GM21447 (cell line): ENCODE measurements around the gene SNRPD1.
"Not testable (repeated sequence)": the region's sequence is repeated elsewhere in the genome, so short reads cannot be mapped to it uniquely, and the experiment has no call there.

Source experiments
- ATAC-seq: cut with Tn5 transposase; IDR thresholded peaks from one replicate; pipeline ENCODE4 v1.9.1; 2021; ENCODE audit not compliant: unreplicated experiment

The SNRPD1 gene

DNA sequence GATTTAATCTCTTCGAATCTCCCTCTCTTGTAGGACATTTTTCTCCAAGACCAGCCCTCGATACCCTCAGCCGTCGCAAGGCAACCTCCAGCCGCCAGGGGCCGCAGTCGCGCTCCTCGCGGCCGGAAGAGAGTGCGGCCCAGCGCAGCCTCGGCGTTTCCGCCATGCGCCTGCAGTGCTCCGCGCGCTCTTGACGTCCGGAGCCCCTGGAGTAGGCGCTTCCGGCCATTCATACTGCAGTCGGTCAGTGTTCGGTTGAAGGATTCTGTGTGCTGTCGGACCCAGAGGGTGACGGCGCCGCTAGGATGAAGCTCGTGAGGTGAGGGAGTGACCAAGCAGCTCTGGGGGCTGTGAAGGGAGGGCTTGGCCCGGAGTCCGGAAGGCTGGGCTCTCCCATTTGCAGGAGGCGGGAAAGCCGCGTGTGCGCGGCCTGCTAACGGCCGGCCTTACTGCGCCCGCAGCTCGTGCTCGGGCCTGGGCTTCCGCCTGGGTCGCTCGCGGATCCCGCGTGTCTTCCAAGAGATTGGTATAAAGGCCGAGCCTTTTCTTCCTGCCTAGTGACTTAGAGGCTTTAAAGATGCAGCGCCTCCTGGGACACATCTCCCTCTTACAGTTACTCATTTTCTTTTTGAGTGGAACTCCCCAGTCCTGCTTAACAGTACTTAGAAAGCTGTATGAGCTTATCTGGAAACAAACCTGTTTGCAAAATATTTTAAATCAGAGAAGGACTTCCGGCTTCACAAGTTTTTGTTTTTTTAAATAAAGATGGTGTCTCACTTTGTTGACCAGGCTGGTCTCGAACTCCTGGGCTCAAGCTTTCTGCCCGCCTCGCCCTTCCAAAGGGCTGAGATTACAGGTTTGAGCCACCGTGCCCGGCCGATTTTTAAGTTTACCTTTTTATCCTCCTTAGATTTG is at the start of gene SNRPD1:
SNRPD1 (plus strand) TSS at position 190 of the 915 bp plus-strand sequence; CDS start at position 306, 116 bp downstream.
- ATAC-seq, result peak; percentile 97

DNA sequence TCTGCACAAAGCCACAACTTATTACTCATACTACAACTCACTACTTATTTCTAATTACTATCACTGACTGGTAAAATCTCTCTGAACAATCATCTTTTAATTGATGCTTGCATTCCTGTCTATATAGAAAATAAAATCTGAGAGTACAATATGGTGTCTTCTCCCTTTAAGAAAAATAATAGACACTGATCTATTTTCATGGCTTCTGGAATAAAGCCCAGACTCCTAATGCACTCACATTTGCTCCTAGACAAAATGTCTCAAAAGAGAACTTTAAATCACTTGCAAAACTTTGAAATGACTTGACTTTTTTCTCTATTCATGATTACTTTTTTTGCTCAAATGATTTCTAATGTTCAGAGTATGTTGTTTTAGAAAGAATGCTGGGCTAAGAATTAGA is 40.3 kb upstream of the SNRPD1 start:
- no peak for ATAC-seq

DNA sequence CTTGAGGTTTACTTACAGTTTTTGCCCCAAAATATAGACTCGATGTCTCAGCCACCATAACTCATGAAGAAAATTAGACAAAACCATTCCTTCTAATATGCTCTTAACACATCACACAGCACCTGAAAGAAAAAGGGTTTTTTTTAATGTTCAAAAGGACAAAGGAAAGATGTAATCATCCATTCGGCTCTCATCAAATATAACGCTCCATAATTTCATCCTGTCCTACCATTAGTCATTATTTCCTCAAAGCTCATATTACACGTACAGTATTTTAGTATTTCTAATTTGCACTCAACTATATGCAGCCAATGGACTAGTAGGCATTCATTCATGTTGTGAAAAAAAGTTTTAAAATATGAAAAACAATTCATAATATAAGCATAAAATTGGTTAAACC is 36.5 kb upstream of the SNRPD1 start:
- no peak for ATAC-seq

DNA sequence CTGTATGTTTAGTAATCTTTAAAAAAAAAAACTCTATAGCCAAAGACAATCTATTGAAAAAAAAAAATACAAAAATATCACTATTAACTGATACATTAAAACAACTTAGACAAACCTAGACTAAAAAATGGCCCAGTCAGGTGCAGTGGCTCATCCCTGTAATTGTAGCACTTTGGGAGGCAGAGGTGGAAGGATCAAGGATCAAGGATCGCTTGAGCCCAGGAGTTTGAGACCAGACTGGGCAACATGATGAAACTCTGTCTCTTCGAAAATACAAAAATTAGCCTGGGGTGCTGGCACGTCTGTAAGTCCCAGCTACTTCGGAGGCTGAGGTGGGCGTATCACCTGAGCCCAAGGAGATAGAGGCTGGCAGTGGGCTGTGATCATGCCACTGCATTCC is 27.7 kb upstream of the SNRPD1 start:
- ATAC-seq, result no peak

DNA sequence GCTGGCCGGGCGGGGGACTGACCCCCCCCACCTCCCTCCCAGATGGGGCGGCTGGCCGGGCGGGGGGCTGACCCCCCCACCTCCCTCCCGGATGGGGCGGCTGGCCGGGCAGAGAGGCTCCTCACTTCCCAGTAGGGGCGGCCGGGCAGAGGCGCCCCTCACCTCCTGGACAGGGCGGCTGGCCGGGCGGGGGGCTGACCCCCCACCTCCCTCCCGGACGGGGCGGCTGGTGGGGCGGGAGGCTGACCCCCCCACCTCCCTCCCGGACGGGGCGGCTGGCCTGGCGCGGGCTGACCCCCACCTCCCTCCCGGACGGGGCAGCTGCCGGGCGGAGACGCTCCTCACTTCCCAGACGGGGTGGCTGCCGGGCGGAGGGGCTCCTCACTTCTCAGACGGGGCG is 19.8 kb upstream of the SNRPD1 start:
- not testable (repeated sequence) for ATAC-seq

DNA sequence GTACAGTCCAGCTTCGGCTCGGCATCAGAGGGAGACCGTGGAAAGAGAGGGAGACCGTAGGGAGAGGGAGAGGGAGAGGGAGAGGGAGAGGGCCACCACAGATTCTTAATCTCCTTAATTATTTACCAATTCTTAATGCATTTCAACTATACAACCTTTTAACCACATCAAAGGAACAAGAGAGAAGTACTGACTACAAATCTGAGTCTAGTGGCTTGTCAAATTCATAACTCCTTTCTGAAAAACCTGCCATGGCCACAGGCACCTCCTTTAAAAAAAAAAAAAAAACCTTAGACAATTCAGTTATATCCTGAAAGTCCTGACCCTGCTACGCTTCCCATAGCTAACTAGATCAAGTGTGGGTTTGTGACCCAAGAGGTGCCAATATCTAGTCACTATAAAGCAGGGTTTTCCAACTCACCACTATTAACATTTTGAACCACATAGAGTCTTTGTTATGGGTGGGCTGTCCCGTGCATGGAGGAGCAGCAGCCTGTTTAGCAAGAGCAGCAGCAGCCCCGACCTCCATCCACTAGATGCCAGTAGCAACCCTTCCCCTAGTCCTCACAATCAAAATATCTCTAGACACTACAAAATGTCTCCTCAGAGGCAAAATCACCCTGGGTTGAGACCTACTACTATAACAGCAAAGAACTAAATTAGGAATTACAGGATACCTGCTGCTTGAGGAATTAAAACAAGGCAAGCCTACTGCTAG is 18.4 kb upstream of the SNRPD1 start:
- no peak for ATAC-seq

DNA sequence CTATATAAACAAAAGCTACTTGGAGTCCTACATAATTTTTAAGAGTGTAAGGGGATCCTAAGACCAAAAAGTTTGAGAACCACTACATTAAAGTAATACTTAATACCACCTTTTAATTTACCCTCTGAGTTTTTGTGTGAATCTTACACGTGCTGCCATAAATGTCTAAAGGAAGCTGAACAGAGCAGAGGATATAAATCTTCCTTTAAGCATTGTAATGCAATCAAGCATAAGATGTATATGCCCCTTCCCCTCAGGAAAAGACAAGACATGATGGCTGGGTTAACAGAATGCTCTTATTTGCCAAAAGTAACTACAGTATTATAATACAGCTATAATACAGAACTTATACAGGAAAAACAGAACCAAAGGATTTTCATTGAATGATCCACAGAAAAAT is 14.5 kb upstream of the SNRPD1 start:
- ATAC-seq, result no peak

DNA sequence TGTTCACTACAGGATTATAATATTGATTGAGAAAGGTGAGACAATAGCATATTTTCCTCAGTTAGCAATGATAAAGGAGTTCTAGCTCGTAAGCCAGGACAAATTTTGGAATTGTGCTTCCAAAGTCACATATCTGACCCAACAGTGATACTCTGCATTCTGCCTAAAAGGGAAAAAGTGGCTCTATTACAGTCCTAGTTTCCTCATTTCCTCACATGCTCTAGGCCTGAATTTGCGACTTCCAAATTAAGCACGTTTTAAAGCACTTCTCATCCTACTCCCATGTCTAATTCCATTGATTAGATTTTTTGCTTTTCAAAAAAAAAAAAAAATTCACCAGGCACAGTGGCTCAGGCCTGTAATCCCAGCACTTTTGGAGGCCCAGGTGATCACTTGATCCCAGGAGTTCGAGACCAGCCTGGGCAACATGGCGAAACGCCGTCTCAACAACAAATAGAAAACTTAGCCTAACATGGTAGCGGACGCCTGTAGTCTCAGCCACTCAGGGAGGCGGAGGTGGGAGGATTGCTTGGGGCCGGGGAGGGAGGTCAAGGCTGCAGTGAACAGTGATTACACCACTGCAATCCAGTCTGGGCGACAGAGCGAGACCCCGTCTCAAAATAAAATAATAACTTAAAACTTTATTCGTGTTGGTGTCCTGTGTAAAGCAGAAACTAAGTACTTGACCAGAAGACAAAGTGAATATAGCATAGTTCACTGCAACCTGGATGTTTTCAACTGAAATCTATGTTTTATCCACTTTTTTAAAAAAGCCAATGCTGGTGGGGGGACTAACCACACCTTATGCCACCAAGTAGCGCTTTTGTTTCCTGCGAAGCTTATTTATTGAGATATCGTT is 13.2 kb upstream of the SNRPD1 start:
- ATAC-seq, result no peak

DNA sequence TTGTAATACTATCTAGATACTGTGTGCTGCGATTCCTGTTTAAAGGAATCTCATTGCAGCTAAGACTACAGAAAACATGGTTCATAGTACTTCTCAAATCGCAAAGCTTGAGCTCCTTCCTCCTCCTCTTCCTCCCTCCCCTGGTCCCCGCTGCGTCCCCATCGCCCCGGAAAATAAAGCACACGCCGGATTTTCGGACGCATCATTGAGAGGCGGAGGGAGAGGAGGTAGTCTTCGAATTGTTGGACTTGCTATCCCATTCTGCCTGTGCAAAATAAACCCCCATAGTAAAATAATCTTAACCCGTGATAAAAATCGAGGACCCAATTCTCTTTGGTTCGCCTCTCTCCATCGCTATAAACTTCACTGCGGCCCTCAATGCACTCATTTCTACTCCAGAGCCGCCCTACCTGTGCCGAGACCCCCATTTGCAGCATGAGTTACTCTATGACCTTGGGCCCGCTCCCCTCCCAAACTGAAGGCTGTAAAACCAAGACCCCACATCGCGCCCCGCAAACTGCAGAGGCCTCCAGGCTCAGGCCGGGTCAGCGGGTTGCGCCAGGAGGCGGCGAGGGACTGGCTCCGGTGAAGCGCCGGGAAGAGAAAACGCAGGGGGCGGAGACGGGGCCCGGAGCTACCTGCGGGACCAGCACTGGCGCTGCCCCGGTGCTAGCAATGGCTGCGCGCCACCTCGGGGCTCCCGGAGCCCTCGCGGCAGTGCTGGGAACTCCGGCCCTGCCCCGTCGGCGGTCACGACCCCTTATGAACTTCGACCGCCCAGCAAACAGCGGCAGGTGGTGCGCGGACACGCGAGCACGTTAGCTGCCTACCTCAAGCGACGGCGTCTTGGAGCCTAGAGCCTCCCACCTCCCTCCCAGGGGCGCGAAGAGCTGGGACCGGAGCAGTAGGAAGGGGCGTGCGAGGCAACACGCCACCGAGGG is 12.3 kb upstream of the SNRPD1 start:
- ATAC-seq, result peak; percentile 40

DNA sequence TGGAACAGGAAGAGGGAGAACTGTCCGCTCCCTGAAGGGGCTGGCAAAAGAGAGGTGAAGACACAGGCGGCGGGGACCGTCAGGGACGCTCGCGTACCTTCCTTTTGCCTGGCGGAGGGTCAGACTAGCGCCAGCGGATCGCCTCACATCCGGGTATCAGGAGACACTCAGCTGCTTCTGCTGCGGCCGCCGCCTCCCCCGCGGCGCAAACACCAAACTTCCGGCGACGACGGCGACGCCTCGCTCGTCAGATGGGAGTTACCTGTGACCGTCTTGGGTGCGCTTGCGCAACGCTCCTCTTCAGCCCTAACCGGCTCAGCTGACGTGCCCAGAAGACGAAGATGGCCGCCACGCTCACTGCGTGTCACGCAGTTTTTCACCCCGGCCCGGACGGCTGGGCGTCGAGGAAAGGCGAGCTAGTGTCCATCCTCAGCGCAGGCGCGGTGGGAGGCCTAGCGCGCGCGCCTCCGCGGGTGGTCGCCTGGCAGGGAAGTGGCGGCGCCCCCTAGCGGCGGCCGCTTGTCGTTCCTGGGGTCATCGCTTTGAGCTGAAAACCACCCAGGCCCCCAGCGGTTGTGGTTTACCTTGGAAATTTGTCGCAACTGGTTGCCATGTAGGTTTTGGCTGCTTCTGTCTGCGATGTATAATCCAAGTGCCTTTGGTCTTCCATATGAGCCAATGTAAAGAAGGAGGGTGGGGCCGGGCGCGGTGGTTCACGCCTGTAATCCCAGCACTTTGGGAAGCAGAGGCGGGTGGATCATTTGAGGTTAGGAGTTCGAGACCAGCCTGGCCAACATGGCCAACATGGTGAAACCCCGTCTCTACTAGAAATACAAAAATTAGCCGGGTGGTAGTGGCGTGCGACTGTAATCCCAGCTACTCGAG is 11.3 kb upstream of the SNRPD1 start, which contains the start of gene ESCO1:
ESCO1 (minus strand) TSS at position 179 of the 885 bp plus-strand sequence. CDS start 25,861 bp downstream, outside the sequence.
- peak; percentile 84 for ATAC-seq

DNA sequence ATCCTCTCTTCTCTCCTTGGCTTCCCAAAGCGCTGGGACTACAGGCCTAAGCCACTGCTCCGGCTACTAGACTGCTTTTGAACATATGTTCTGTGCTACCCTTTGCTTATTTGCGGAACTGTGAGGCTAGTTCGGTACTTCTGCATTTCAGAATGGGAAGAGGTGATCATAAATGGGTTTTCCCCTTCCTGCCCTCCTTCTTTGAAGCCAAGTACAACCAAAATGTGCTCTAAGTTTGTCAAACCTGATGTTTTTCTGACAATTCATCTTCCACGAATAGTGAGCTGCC is 9.9 kb upstream of the SNRPD1 start:
- no peak for ATAC-seq

DNA sequence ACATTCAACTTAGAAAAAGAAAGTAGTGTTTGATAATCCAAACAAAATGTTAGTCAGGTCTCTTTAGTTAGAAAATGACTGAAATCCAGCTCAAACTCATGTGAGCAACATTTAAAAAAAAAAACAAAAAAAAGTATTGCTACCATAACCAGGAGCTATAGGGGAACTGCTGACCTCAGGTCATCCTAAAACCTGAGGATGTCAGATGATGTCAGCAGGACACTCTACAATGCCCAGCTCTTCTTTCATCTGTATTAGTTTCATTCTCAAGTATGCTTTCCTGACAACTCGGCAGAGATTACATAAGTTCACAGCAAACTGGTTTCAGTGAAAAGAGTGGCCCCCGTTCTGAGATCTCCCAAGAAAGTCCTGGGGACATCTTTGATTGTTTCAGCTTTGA is 7.4 kb upstream of the SNRPD1 start:
- ATAC-seq, result no peak

DNA sequence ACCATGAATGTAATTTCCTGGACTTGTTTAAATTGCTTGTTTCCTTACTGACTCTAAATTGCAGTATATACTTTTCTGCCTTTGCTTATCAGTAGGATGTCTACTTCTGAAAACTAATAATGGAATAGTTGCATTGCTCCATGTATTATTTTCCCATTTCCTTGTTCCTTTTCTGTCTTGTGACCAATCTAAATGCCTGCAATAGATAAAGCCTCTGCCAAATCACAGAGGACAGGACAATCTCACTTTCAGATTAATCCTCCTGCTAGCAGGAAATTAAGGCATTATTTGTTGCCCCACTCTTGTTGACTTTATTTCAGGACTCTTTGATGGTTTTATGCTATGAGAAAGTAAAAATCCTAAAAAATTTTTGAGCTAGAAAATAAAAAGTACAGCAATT is 6.9 kb upstream of the SNRPD1 start:
- ATAC-seq, result no peak

DNA sequence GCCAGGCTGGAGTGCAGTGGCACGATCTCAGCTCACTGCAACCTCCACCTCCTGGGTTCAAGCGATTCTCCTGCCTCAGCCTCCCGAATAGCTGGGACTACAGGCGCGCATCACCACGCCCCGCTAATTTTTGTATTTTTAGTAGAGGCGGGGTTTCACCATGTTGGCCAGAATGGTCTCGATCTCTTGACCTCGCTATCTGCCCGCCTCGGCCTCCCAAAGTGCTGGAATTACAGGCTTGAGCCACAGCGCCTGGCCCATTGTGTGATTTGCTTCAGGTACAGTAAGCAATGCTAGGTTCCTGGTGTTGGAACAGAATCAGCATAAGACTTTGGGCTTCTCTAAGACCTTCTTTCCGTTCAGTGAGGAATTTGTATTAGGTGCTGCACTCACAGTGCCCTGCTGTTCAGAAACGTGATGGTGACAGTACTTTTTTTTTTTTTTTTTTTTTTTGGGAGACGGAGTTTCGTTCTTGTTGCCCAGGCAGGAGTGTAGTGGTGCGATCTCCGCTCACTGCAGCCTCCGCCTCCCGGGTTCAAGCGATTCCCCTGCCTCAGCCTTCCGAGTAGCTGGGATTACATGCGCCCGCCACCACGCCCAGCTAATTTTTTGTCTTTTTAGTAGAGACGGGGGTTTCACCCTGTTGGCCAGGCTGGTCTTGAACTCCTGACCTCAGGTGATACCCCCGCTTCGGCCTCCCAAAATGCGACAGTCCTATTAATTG is 551 bp upstream of the SNRPD1 start:
- not testable (repeated sequence) for ATAC-seq

DNA sequence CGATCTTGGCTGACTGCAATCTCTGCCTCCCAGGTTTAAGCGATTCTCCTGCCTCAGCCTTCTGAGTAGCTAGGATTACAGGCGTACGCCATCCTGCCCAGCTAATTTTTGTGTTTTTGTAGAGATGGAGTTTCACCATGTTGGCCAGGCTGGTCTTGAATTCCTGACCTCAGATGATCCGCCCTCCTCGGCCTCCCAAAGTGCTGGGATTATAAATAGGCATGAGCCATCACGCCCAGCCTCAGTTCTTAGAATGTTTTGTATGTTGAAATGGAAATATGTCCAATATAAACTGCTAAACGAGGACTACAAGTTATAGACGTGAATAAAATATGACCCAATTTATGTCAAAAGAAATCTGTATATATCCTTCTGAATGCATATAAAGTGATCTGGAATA is 9.5 kb downstream of the SNRPD1 start:
- ATAC-seq, result not testable (repeated sequence)

DNA sequence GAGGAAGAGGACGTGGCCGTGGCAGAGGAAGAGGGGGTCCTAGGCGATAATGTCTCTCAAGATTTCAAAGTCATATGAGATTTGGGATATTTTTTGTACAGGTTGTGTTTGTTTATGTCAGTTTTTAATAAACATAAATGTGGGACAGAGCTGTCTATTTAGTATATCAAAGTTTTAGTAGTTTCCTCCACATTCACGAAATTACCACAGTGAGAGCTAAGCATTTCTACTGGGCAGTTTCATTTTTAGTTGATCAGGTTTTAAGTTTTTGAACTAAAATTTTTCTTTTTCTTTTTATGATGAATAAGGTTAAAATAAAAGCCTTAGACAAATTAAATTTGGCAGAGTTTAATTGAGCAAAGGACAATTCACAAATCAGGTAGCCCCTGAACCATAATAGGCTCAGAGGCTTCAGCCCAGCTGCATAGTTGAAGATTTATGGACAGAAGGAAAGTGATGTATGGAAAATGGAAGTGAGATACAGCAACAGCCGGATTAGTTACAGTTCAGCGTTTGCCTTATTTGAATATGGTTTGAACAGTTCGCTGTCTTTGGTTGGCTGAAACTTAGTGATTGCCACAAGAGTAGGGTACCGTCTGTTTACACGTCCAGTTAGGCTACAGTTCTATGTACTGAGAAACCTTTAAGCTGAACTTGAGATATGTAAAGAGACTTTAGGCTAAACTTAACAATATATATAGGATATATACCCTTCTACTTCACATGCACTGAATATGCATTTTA is 17.1 kb downstream of the SNRPD1 start:
- peak; percentile 96 for ATAC-seq

DNA sequence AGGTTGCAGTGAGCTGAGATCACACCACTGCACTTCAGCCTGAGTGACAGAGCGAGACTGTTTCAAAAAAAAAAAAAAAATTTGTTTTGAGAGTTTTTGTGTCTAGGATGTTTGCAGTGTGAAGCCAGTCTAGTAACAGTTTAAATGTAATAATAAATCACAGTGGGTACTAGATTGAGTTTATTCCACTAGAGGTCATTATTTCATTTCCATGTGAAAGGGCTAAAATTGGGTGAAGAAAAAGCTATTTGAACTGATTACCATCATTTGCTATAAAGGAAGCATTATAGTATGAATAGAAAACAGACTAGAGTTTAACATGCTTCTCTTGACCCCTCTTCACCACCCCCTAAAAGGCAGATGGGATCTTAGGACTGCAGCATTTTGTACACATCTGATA is 20.3 kb downstream of the SNRPD1 start:
- no peak for ATAC-seq
